ENCODE results near the gene ZMYND19.
"Not testable (repeated sequence)": the region's sequence is repeated elsewhere in the genome, so short reads cannot be mapped to it uniquely, and the experiment has no call there.

ZMYND19 gene

GRCh38 chr9:137614631-137615386 is 24.5 kb upstream of the ZMYND19 start:
- DNase-seq (ENCODE audit: low read depth), result no peak

DNA sequence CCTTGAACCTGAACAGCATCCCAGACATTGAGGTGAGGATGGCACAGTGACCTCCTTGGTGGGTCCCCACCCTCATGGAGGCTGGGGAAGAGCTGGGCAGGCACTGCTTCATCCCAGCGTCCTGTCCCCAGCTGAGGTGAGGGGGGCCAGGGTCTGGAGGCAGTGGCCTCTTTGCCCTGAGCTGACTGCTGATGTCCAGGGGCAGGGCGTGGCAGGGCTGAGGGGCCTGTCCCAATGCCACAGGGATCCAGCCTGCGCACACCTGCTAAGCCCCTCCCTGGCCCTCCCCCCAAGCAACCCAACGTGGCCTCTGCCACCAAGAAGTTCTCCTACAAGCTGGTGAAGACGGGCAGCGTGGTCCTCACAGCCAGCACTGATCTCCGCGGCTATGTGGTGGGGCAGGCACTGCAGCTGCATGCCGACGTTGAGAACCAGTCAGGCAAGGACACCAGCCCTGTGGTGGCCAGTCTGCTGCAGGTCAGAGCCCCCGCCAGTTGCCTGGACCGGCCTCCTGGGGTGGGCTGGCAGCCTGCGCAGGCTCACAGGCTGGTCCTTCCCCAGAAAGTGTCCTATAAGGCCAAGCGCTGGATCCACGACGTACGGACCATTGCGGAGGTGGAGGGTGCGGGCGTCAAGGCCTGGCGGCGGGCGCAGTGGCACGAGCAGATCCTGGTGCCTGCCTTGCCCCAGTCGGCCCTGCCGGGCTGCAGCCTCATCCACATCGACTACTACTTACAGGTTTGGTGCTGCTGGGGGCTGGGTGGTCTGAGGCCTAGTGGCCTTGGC is 23.6 kb upstream of the ZMYND19 start:
- DNase-seq (ENCODE audit: low read depth), result no peak

DNA sequence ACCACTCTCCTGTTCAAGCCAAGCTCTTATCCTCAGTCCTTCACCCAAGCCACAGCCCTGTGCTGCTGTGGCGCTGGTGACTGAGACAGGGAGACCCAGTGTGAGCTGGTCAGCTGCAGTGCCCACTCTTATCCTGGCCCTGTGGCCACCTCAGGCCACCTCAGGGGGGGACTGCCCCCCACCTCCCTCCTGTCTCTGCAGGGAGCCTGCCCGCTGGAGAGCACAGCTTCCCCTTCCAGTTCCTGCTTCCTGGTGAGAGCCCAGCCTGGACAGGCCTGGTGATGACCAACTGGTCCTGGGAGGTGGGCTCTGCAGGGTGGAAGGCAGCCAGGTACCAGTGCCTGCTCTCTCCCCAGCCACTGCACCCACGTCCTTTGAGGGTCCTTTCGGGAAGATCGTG is 22.9 kb upstream of the ZMYND19 start:
- DNase-seq (ENCODE audit: low read depth), result no peak

- DNase-seq (ENCODE audit: low read depth), result no peak
Measured at GRCh38 chr9:137612741-137613142, 22.4 kb upstream of the ZMYND19 start.

DNA sequence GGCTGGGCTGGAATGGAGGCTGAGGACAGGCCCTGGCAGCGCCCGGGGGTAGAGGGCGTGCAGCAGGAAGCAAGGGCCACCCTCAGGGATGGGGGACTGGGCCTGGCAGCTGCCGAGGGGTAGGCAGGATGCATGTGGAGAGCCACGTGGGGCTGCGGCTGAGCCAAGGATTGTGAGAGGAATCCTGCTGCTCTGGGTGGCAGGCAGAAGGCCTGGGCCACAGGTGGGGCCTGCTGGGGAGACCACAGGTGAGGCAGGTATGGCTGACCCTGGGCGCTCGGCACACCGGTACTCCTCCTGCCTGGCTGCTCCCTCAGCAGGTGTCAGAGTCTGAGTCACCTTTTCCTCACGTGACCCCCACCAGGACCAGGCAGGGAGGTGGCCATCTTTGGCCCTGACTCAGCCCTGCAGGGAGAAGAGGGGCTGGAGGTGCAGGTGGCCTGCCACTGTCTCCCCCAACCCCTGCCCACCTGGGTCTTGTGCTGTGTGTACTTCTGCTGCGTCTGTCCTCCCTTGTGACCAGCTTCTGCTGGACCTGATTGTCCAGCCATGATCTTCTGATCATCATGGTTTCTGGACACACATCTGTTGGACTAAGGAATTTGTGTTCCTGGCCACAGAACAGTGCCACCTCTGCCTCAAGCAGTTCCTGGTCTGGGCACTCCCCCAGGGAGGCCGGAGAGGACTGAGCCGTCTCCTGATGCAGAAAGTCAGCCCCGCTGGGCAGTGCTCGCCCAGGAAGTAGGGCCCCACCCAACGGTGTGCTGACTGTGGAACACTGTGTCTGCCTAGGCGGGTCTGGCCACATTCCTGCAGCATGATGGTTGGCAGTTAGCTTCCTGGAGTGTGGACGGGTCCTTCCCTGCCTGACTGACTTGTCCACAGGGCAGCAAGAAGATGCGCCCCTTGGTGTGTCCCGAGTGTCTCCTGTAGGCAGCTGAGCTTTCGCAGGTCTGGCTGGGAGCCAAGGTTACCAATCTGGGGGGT is 21.6 kb upstream of the ZMYND19 start:
- DNase-seq (ENCODE audit: low read depth), result no peak

DNA sequence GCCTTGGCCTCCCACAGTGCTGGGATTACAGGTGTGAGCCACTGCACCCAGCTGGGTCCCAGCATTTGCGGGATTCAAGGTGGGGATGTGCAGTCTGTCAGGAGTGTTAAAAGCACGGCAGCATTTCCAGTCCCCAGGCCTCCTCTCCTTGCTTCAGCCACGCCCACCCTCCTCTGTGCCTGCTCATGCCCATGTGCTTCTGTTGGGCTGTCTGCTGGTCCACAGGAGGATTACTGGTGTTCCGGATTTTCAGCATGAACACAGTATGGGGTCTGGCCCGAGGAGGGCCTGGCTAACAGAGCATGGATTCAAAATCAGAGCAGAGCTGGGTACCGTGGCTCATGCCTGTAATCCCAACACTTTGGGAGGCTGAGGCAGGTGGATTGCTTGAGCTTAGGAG is 20.6 kb upstream of the ZMYND19 start:
- no peak for DNase-seq (ENCODE audit: low read depth)

- no peak for DNase-seq (ENCODE audit: low read depth)
Measured at GRCh38 chr9:137607141-137607857, 17.0 kb upstream of the ZMYND19 start.

DNA sequence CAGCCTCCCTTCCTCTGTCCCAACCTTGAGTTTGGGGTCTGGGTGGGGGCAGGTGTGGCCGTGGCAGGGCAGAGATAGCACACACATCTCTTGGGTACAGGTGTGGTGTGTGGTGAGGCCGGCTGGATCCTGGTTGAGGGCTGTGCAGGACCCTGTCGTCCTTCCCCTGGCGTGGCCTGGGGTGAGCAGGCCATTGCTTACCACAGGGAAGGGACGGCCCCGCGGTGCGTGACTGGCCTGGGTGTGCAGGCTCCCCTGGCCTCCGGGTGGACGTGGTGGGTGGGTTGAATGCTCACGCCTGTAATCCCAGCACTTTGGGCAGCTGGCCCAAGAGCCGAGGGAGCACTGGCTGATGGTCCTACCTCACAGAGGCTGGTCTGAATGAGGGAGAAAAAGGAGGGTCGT is 16.4 kb upstream of the ZMYND19 start:
- no peak for DNase-seq (ENCODE audit: low read depth)

DNA sequence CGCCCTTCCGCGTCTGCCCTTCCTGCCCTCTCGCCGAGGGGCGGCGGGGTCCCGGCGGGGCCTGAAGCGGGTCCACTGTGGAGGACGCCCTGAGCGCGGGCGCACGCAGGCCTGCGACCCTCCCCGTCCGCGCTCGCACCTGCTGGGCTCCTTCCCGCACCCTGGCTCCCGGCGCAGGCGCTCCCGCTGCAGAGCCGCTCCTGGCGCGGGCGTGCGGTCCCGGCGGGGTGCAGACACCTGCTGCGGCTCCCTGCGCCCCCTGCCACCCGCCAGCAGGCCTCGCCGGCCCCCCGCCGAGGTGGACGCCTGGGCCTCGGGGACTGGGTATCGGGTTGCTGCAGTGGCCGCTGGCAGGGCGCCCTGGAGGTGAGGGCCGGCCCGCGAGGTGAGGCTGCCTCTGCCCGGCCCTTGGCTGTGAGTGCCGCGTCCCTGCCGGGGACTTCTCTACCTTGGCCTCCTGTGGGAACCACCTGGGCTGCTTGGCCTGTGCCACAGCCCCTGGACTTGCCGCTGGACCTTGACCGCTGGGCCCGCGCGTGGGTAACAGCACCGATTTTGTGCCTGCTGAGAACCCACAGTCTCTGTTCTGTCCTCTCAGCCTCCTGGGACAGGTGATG is 15.8 kb upstream of the ZMYND19 start:
- no peak for DNase-seq (ENCODE audit: low read depth)

DNA sequence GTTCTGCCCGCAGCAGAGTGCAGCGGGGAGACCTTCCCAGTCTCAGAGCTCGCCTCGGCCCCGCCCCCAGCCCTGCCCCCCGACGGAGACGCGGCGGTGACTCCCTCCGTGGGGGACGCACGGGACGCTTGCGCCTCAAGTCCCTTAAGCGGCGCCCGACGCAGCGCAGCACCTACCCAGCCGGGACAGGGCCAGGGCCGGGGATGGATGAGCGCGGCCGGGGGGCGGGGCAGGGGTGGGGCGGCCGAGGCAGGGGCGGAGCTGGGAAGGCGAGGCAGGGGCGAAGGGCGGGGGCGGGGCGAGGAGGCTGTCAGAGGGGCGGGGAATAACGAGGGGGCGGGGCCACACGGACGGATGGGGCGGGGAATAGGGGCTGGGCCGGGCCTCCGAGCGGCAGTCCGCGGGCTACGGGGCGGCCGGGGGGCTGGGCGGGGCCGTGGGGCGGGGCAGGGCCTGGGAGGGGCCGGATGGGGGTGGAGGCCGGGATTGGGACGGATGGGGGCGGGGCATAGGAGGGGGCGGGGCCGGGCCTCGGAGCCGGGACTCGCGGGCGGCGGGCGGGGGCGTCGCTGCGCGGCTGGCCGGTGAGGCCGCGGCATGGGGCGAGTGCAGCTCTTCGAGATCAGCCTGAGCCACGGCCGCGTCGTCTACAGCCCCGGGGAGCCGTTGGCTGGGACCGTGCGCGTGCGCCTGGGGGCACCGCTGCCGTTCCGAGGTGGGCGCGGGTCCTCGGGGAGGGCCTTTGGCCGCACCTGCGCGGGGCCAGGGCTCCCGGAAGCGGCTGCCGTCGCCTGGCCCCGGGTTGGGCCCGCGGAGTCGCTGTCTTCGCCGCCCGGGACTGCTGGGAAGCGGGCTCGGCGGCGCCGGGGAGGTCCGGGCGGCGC is 15.1 kb upstream of the ZMYND19 start, which contains the start of gene ARRDC1:
Gene ARRDC1 (plus strand): TSS at position 566 of the 884 bp plus-strand sequence. CDS start 32 bp downstream, at position 598.
- peak; percentile 88 for DNase-seq (ENCODE audit: low read depth)

GRCh38 chr9:137604345-137605086 is 14.2 kb upstream of the ZMYND19 start:
- no peak for DNase-seq (ENCODE audit: low read depth)

DNA sequence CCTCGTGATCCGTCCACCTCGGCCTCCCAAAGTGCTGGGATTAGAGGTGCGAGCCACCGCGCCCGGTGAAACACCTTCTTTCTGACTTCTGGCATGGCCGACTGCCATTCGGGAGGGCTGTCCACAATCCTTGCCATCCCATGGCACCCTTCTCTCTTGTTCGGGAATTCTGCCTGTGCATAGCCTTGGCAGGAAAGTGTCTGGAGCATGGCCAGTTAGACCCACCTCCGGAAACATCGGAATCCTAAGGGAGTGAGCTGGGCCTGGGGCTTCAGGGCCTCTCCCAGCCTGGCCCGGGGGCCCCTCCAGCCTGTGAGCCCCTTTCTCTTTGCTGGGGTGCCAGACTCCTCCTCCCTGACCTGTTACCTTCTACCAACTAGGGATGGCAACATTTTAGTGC is 13.6 kb upstream of the ZMYND19 start:
- DNase-seq (ENCODE audit: low read depth), result no peak

DNA sequence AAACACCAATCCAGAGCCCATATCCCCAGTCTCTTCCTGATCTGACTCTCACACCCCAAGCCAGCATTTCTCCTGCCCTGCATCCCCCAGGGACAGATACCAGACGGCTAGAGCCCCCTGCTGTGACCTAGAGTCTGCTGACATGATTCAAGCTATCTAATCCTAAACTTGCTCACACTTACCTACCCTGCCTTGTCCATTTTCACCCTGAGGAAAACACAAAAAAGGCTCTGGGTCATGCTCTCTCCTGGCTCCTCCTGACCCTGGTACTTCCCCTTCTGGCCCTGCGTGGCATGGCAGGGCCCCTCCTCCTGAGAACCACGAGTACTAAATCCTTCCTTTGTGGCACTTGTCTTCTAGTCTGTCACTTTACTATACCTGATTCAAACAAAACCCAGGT is 12.3 kb upstream of the ZMYND19 start:
- DNase-seq (ENCODE audit: low read depth), result no peak

- DNase-seq (ENCODE audit: low read depth), result no peak
Measured at GRCh38 chr9:137598943-137599342, 8.6 kb upstream of the ZMYND19 start.

DNA sequence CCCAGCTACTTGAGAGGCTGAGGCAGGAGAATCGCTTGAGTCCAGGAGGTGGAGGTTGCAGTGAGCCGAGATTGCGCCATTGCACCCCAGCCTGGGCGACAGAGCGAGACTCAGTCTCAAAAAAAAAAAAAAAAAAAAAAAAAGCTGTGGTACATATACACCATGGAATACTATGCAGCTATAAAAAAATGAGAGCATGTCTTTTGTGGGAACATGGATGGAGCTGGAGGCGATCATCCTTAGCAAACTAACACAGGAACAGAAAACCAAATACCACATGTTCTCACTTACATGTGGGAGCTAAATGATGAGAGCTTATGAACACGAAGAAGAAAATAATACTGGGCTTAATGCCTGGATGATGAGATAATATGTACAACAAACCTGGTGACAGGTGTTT is 6.3 kb upstream of the ZMYND19 start:
- DNase-seq (ENCODE audit: low read depth), result not testable (repeated sequence)

- no peak for DNase-seq (ENCODE audit: low read depth)
Measured at GRCh38 chr9:137593176-137593575, 2.9 kb upstream of the ZMYND19 start.

DNA sequence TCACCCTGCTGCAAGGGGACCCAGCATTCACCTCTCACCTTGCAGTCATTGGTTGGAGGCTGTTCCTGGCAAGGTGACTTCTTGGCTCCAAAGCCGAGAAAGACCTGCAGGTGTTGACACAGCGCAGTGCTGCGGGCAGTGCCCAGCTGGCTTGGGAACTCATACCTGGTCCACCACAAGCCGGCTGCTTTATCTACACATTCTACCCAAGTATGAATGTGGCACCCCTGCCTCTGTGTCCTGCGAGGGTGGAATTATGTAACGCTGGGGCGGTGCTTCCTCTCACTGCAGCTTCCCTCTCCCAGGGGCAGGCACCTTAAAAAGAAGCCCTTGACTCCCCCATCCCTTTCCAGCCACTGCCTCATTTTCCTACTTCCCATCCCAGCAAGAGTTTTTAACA is 2.5 kb upstream of the ZMYND19 start:
- no peak for DNase-seq (ENCODE audit: low read depth)

DNA sequence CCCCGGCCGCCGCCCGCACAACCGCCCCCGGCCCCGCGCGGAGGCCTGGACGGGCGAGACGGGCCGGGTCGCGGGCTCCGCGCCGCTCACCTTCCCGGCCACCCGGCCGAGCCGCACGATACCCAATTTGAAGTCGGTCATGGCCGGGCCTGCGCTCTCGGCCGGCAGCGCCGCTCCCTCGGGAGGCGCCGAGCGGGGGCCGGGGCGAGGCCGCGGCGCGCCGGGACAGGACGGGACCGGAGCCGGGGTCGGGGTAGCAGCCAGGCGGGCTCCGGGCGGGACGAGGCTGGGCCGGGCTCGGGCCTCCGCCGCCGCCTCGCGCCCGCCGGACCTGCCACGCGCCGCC is 216 bp downstream of the ZMYND19 start:
- no peak for DNase-seq (ENCODE audit: low read depth)

GRCh38 chr9:137589441-137590122 is 730 bp downstream of the ZMYND19 start:
- no peak for DNase-seq (ENCODE audit: low read depth)

All from activated T-cell treated with anti-CD3 and anti-CD28 coated beads for 24 hours (primary cell).